Fibroblast of peridontal ligament (primary cell): ENCODE measurements around the gene NECAB2.

Experiments
- DNase-seq: peaks from one replicate; pipeline ENCODE4 v3.0.0-alpha.2; 2010; ENCODE audit errors: extremely low read depth

The NECAB2 gene

DNA sequence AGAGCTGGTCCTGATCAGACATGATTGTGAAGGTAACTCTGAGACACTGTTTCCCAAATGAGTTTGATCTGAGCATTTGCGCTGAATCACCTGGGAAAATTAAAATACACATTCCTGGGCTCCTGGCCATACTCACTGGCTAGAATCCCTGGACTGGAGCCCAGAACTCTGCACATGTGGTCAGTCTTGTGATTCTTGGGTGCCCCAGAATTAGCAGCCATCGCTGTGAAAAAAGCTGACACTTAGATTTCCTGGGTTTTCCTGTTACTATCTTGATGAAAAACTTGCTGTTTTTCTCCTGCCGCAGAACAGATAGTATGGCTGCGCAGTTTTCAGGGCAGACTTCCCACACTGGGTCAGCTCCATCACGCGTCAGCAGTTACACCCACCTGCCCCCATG, 24.6 kb downstream of the NECAB2 start:
- peak; percentile 57 for DNase-seq

DNA sequence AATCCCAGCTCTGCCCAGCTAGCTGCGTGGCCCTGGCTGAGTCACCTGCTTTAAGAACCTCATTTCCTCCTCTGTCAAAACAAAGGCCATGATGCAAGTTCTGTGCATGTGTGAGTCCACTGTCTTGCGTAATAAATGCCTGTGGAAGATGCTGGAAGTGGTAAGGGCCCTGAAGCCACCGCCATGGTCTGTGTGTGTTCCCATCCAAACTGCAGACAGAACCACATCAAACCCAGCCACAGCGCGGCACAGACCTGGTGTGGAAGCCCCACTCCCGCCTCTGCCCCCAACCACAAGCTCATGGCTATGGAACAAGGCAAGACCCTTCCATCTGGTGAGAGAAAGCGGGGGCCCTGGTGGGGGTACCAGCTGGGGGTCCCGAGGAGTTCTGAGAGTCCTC, 26.0 kb downstream of the NECAB2 start:
- DNase-seq: peak; percentile 90

DNA sequence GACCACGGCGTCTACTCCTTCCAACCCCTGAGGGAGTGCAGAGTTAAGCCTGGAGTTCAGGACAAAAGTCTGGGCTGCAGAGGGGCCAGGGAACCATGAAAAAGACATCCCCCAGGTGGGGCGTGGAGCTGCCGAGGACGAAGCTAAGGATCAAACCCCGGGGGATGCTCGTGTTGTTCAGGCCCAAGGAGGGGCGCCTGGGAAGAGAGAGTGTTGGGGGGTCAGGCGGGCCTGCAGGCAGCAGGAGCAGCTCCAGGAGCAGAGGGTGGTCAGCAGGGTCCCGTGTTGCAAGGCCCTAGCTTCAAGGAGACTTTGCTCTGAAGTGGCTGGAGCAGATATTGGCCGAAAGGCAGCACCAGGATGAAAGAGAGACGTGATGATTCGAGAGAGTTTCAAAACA, 26.7 kb downstream of the NECAB2 start:
- no peak for DNase-seq

DNA sequence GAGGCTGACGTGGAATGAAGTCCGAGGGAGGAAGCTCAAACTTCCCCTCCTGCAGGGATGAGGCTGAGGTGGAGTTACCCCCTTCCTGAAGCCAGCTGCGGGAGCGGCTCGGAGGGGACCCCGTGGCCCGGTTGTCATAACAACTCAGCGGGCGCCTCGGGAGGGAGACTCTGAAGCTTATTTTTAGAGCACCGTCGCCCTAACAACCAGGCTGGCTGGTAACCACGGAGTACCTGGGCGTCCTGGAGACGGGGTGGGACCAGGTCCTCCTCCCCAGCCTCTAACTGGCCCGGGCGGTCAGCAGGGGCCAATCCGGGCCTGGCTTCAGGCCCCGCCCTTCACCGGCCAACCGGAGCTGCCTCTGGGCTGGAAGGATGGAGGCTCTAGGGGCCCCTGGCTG, 27.7 kb downstream of the NECAB2 start:
- DNase-seq: no peak

DNA sequence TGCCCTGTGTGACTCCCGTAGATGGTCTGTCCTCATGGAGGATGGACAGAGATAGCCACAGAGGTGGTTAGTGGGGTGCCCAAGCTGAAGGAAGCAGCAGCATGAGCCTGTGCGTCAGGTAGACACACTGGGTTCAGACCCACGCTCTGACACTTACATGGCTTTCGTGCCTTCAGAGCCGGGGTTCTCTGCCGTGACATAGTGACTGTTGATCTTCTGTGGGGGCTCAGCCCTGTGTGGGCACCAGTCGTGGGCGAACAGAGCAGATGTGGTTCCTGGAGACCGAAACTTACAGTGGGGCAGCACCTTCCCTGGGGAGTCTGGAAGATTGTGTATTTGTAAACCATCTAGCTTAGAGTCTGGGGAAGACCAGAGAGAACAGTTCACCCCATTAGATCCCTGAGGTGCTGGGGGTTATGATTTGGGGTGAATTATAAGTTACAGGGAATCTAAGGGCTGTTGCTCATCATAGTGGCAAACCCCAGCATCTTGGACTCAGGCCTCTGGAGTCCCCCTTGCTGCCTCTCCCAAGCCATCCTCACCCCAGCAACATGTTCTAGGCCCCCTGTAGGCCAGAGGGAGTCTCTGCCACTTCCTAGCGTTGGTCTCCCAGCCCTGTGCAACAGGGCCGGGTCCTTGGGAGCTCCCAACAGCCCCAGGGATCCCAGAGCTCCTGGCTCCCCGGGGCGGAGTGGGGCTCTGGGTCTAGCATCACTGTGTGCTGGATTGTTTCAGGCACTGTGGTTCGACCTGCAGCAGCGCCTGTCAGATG, 28.6 kb downstream of the NECAB2 start:
- no peak for DNase-seq

DNA sequence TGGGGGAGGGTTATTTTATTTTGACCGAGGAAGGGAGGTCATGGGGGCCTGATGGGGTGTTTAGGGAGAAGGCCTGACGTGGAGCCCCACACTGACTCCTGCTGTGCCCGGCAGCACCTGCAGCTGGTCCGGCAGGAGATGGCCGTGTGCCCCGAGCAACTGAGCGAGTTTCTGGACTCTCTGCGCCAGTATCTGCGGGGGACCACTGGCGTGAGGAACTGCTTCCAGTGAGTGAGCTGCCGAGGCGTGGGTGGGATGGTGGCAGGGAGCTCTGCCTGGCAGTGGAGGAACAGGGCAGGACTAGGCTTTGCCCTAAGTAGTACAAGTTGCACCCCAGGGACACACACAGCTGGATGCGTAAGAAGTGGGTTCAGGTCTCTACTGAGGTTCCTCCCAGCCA, 30.0 kb downstream of the NECAB2 start:
- DNase-seq: no peak

DNA sequence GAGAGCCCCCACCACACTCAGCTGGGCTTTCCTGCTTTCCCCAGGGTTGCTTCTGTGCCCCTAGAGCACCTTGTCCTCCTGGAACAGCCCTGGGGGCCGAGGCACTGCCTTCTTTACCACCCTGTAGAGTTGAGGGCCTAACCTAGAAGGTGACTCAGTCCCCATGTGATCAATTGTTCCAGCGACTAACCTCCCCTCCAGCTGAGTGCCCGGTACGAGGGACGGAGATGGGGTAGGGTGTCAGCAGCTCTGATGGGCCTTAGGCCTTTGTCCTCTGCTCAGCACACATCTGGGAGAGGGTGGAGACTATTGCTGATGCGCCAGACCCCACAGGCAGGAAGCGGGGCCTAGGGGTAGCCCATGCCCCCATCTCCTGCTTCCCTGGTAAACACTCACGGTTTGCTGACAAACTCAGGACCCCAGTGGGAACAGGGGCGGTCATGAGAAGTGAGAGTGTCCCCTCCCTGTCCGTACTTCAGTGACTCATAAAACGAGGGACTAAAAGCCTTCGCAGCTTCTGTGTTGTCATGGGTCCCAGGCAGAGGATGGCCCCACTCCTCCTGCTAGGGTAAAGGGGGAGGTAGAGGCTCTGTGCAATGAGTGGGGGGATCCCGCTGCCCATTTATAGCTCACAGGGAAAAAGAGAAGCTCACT, 33.1 kb downstream of the NECAB2 start:
- DNase-seq: no peak

DNA sequence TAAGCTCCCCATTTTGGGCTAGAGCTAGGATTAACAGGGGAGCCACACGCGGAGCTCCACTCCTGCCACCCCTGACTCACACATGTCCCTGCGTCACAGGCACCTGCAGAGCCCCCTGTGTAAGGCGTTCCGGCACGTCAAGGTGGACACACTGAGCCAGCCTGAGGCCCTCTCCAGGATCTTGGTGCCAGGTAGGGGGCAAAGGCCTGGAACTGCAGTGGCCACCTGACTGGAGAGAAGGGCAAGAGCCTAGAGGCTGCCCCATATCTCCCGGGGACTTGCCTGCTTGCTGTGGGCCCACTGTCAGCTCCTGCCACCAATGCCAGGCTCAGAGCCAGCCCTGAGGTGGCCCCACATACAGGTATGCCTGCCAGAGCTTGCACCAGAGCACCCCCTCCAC, 33.7 kb downstream of the NECAB2 start:
- no peak for DNase-seq

DNA sequence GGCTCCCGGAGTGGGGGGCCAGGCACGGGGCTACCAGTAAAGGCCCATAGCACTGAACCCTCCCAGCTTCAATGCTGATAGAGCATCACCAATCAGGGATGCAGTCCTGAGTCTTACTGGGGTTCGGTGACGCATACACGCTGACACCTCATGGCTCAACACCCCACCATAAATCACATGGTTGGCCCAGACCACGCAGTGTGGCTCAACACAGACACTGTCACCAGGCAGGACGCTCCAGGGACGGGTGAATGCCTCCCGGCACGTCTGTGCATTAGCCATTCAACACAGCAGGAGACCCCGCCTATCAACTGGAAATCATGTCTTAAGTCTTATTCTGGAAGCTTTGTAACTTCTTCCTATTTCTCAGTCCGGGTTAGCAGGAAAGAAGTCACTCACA, 35.0 kb downstream of the NECAB2 start:
- no peak for DNase-seq

DNA sequence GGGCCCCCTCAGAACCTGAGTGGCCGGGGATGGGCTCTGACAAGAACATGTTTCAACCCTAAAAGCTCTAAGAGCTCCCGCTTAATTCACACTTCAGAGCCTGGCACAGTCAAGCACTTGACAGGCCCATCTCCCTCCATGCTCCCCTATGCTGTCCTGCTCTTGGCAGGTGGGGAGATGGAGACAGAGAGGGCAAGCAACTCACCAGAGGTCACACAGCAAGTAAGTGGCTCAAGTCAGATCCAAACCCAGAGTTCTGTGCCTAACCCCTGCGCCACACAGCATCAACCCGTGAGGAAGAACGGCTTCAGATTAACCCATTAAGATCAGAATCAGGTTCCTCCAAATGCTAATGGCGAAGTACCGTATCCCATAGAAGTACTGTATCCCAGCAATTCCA, 36.4 kb downstream of the NECAB2 start:
- no peak for DNase-seq

DNA sequence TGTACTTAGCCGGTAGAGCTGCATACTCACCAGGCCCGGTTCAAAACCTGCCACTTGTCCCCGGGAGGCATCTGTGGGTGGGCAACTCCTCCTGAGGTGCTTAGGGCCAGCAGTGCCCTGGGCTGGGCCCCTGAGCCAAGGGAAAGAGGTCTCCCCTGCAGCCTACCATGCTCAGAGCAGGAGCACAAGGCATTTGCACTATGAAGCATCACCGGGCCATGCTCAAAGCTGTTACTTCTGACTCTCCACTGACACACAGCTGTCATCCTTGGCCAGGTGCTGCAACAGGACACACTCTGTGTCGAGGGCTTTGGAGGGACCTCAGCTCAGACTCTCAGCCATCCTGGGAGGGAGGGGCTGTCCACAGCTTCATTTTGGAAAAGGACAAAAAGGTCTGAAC, 37.3 kb downstream of the NECAB2 start:
- no peak for DNase-seq

DNA sequence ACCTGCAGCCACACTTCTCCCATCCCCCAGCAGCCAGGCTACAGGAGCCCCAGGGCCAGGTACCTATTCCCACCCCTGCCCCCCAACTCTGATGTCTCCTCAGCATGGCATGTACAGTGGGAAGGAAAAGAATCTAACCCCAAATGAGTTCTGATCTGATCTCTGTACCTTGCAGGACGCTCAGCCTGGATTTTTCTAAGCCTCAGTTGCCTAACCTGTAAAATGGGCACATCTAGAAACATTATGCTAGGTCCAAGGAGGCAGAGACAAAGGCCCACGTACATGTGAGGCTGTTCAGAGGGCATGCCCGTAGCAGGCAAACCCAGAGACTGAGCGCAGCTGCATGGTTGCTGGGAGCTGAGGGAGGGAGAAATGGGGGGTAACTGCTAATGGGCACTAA, 39.5 kb downstream of the NECAB2 start:
- DNase-seq: no peak

DNA sequence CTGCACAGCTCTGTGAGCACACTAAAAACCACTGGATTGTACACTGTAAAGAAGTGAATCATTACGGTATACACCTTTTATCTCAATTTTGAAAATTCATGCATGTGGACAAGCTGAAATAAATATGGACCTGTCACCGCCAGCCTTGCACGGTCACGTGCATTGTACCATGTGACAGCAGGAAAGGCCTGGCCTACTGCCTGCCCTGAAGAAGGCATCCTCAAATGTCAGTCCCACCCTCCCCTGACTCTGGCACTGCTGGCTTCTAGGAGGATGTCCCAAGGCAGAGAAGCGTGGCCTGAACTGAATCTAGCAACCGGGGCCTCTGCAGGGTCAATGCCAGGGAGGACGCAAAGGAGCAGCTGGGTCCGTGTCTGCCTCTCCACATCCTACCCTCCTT, 39.9 kb downstream of the NECAB2 start:
- DNase-seq: no peak

DNA sequence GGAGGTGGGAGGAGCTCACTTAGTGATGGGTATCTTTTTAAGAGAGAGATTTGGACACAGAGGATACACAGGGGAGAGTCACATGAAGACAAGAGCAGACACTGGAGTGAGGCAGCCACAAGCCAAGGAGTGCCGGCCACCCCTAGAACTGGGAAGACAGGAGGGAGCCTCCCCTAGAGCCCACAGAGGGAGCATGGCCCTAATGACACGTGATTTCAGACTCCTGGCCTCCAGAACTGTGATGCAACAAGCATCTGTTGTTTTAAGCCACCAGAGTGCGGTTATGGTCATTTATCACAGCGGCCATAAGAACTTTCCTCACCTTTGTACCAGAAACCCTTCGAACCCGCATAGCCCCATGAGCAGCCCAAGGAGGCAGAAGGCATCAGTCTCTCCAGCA, 41.2 kb downstream of the NECAB2 start:
- no peak for DNase-seq

DNA sequence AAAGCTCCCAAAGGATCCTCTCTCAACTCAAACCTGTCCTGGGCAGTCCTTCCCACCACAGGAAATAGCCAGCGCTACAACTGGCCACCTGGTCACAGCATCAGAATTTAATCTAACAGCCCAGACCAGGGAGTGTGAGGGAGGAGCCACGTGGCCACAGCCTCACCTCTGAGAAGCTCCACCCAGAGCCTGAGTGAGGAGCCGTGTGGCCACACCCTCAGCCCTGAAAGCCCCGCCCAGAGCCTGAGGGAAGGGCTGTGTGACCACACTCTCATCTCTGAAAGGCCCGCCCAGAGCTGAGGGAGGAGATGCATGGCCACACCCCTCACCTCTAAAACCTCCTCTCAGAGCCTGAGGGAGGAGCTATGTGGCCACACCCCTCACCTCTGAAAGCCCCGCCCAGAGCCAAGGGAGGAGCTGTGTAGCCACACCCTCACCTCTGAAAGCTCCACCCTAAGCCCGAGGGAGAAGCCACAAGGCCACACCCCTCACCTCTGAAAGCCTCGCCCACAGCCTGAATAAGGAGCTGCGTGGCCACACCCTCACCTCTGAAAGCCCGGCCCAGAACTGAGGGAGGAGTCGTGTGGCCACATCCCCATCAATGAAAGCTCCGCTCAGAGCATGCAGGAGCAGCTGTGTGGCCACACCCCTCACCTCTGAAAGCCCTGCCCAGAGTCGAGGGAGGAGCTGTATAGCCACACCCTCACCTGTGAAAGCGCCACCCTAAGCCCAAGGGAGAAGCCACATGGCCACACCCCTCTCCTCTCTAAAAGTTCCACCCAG, 45.9 kb downstream of the NECAB2 start:
- DNase-seq: no peak

DNA sequence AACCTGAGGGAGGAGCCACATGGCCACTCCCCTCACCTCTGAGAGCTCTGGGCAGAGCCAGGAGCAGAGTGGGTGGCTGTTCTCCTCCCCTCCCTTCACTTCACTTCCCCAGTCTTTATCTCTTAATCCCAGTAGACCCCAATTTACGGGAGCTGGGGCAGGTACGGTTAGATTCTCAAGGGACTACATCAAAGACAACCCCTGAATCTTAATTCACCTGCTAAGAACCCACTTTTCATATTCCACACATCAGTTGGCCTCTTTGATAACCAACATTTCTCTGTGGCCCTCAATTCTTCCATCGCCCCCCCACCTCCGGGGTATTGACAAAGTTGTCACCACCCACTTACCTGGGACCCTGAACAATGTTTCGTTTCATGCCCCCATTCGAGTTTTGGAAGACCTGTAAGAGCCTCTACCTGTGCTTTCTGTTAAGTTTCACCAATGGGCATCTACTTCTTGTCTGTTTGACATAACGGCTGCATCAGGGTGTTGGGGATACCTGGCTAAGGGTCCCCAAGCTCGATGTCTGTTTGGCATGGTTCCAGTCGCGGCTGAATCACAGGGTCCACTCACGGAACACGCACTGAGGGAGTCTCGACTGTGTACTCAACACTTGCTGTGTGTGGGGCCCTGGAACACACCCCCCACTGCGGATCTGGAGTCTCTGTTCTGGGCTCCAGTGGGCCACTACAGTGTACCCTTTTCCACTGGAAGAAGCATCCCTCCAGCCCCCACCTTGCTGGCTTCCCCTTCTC, 46.7 kb downstream of the NECAB2 start:
- DNase-seq: no peak

DNA sequence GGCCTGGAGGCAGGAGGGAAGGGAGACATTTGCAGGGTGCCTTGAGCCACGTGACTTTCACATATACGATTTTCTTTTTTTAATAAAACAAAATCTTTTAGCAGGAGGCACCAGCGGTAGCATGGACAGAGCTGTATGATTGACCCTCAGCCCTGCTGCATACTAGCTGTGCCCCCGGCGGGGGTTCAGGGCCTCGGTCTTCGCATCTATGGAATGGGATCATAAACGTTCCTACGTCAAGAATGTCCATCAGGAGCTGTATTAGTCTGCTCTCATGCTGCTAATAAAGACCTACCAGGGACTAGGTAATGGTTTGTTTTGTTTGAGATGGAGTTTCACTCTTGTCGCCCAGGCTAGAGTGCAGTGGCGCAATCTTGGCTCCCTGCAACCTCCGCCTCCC, 47.4 kb downstream of the NECAB2 start:
- DNase-seq: no peak

DNA sequence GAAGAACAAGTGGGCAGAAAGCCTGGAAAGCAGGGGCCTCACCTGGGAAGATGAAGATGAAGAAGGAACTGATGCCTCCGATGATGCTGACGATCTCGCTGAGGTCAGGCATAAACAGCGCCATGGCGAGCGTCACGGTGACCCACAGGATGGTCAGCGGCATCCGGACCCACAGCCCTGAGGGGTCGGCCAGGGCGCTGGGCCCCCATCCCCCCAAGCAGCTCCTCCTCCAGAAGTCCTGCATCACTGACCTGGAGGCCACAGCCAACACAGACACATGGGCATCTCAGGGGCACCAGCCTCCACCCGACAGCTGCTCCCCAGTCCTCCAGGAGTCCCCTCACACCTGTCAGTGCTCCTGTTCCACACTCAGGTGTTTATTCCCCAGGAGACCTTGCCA, 48.4 kb downstream of the NECAB2 start:
- DNase-seq: no peak

DNA sequence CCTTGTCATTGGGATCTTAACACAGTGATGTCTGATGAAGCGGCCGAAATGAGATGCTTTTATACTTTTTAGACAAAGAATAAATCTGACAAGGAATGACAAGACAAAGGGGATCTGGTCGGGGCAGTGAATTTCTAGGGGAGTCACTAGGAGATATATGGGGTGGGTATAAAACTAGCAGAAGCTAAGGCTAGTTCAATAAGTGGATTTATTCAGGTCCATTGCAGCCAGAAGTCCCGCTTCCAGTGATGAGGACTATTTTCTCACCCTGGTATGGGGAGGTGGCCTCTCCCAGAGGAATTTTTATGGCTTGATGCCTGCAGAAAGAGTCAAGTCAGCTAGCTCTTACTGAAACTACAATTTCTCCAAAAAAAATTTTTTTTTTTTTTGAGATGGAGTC, 50.7 kb downstream of the NECAB2 start:
- no peak for DNase-seq

DNA sequence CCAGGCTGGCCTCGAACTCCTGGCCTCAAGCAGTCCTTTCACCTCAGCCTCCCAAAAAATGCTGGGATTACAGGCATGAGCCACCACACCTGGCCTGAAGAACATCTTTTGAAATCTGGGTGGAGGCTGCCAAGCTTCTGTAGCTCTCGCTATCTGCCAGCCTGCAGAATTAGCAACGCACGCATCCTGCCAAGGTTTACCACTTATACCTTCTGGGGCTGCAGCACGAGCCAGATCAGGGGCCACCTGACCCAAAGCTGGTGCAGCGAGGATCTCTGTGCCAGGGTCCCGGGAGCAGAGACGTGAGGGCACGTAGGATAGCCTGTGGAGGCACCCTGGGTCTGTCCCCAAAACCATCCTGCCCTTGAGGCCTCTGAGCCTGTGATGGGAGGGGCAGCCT, 52.3 kb downstream of the NECAB2 start:
- no peak for DNase-seq

DNA sequence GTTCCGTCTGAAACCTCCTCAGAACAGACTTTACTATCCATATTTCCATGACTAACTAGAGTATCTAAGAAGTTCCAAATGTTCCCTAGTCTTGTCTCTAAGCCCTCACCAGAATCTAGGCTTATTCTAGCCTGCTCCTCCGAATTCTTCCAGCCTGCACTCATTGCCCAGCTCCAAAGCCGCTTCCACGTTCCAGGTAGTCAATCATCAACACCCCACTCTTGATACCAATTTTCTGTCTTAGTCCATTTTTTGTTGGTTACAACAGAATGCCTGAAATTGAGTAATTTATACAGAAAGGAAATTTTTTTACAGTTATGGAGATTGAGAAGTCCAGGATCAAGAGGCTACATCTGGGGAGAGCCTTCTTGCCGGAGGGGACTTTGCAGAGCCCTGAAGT, 53.4 kb downstream of the NECAB2 start:
- no peak for DNase-seq

DNA sequence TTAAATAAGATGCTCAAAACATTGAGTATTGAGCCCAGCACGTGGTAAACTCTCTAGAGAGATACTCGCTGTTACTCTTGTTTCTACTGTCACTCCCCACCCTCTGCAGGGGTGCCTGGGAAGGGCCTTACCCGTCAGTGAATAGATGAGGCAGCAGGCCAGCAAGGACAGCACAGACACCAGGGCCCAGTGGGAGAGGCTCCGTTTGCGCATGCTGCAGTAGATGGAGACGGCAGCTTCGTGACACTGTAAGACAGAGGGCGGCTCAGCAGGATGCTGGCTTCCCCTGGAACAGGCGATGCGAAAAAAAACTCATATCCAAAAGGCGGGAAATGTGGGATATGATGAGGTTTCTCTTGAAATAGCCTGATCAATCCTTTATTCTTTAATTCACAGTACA, 54.6 kb downstream of the NECAB2 start:
- no peak for DNase-seq
